ENCODE results near the gene CTNND1.

The CTNND1 gene

DNA sequence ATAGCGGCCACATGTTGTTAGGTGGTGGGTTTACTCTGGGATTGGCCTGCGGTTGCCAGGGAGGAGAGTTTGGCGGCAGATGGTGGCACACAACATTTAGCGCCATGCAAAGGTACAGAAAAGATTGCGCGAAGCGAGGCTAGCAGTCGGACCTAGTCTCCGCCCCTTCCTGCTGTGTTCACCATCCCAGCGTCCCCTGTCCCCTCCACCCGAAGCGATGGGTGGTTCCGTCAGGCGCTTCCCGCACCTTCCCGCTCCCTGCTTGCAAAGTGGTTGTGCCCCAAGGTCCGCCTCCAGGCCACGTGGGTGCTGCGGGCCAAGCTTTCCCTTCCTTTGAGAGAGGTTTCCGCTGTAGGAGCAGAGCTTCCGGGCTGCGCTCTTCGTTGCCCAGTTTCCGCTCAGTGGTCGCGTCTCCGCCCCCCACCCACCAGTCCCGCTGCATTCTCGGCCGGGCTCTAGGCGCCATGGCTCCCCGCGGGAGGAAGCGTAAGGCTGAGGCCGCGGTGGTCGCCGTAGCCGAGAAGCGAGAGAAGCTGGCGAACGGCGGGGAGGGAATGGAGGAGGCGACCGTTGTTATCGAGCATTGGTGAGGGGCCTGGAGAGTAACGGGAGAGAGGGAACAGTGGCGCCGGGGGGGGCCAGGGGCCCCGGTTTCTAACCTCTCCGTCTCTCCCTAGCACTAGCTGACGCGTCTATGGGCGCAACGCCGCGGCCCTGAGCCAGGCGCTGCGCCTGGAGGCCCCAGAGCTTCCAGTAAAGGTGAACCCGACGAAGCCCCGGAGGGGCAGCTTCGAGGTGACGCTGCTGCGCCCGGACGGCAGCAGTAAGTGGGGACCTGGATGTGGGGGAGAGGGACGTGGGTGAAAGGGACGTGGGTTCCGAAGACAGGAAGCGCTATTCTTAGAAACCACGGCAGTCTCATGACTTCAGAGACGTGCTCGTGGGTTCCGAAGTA, 20.2 kb upstream of the CTNND1 start, which contains the start of gene SELENOH:
Gene SELENOH, plus strand, starts transcription at position 360 of the 955 bp plus-strand sequence. Its CDS starts 105 bp downstream, at position 465.
- peak; percentile 88 to 99 for DNase-seq (ENCODE audit: low read depth in 1 of 2, low spot score in 1 of 2)
- no peak for TF ChIP-seq JUND (IDR thresholded peaks at IDR 0.05; ENCODE audit: low read depth)
- in situ Hi-C loops (cut with HindIII; ENCODE audit: low pct_unique_long_range_greater_than_20kb, low sequenced_read_pairs), result no loop called here

DNA sequence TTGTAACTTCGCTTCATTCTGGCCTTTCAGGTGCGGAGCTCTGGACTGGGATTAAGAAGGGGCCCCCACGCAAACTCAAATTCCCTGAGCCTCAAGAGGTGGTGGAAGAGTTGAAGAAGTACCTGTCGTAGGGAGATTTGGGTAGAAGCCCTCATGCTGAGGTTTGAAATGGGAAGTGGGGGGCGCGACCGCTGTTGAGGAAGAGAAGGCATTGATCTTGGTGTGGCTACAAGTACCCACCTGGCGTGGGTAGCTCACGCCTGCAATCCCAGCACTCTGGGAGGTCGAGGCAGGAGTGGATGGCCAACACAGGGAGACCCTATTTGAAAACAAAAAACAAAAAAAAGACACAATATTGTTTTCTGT, 19.5 kb upstream of the CTNND1 start:
- no peak for DNase-seq (ENCODE audit: low read depth in 1 of 2, low spot score in 1 of 2)
- TF ChIP-seq JUND (IDR thresholded peaks at IDR 0.05; ENCODE audit: low read depth), result no peak
- in situ Hi-C loops (cut with HindIII; ENCODE audit: low pct_unique_long_range_greater_than_20kb, low sequenced_read_pairs), result no loop called here

DNA sequence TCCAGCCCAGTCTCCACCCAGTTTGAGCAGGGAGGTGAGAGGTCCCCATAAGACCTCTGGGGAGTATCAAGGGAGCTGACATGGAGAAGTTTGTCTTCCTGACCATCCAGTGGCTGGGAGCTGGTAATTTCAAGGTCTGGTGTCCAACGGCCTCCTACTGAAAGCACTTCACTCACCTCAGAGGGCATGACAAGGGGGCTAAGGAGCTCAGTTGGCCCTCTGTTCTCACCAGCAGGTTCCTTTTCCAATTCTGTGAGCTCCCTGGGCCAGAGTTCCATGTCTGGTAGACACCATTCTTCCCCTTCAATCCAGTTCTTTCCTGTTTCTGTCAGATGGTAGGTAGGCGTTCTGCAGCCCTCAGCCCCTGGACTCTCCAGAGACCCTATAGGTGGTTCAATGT, 17.2 kb upstream of the CTNND1 start:
- no peak for TF ChIP-seq JUND (IDR thresholded peaks at IDR 0.05; ENCODE audit: low read depth)
- in situ Hi-C loops (cut with HindIII; ENCODE audit: low pct_unique_long_range_greater_than_20kb, low sequenced_read_pairs), result no loop called here
- no peak for DNase-seq (ENCODE audit: low read depth in 1 of 2, low spot score in 1 of 2)

DNA sequence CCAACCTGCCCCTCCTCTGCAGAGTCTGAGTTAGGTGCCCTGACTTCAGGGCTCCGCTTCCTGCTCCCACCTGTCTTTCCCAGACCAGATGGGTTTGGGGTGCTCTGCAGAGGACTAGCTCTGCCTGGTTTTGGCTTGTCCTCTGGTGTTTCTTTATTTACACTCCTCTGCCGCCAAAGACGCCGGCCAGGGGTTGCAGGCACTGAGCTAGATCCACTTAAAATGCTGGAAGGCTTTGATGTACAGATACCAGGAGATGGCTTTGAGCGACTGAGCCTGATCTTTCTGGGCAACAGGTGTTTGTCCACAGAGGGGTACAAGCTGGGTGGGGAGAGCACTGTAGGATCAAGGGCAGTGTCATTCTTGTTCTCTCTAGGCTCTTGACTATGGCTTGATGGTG, 16.4 kb upstream of the CTNND1 start:
- in situ Hi-C loops (cut with HindIII; ENCODE audit: low pct_unique_long_range_greater_than_20kb, low sequenced_read_pairs), result no loop called here
- TF ChIP-seq JUND (IDR thresholded peaks at IDR 0.05; ENCODE audit: low read depth), result no peak
- no peak for DNase-seq (ENCODE audit: low read depth in 1 of 2, low spot score in 1 of 2)

DNA sequence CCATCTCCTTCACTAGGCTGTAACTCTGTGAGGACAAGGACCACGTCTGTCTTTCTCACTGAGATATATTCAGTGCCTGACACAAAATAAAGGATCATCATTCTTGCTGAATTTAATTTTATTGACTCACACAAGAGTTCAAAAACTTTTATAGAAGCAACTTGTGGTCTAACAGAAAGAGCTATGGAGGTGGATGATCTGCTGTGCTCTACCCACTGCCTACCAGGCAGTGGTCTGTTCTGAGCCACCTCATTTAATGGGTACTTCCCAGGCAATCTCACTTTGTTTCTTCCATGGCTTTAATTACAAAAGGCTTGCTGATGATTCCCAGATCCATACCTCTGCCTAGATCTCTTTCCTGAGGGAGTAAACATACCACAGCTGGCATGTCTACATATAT, 14.7 kb upstream of the CTNND1 start:
- DNase-seq (ENCODE audit: low read depth in 1 of 2, low spot score in 1 of 2), result no peak
- no peak for TF ChIP-seq JUND (IDR thresholded peaks at IDR 0.05; ENCODE audit: low read depth)
- in situ Hi-C loops (cut with HindIII; ENCODE audit: low pct_unique_long_range_greater_than_20kb, low sequenced_read_pairs), result no loop called here

DNA sequence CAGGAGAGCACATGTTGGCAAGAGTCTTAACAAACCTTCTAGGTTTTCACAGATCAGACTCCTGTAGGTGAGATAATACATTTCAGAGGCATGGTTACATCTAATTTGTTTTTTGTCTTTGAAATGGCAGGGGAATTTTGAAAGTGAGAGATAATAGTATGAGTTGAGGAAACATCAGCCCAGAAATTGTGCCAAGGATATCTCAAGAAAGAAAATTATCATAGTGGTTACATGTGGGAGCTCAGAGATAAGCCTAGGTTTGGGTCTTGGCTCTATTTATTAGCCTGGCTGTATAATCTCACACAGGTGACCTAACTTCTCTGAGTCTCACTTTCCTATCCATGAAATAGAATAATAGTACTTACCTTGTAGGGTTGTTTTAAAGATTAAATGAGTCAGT, 10.4 kb upstream of the CTNND1 start:
- no peak for DNase-seq (ENCODE audit: low read depth in 1 of 2, low spot score in 1 of 2)
- TF ChIP-seq JUND (IDR thresholded peaks at IDR 0.05; ENCODE audit: low read depth), result no peak
- in situ Hi-C loops (cut with HindIII; ENCODE audit: low pct_unique_long_range_greater_than_20kb, low sequenced_read_pairs), result no loop called here

- peak; percentile 81 to 92 for DNase-seq (ENCODE audit: low read depth in 1 of 2, low spot score in 1 of 2)
- in situ Hi-C loops (cut with HindIII; ENCODE audit: low pct_unique_long_range_greater_than_20kb, low sequenced_read_pairs), result no loop called here
- no peak for TF ChIP-seq JUND (IDR thresholded peaks at IDR 0.05; ENCODE audit: low read depth)
Observed at GRCh38 chr11:57751676-57752253, 9.8 kb upstream of the CTNND1 start, which contains the start of gene BTBD18. BTBD18 (minus strand) TSS chr11:57751819; CDS start chr11:57751188, 631 bp downstream.

- TF ChIP-seq JUND (IDR thresholded peaks at IDR 0.05; ENCODE audit: low read depth), result no peak
- in situ Hi-C loops (cut with HindIII; ENCODE audit: low pct_unique_long_range_greater_than_20kb, low sequenced_read_pairs), result no loop called here
Observed at GRCh38 chr11:57752954-57753353, 8.6 kb upstream of the CTNND1 start.

DNA sequence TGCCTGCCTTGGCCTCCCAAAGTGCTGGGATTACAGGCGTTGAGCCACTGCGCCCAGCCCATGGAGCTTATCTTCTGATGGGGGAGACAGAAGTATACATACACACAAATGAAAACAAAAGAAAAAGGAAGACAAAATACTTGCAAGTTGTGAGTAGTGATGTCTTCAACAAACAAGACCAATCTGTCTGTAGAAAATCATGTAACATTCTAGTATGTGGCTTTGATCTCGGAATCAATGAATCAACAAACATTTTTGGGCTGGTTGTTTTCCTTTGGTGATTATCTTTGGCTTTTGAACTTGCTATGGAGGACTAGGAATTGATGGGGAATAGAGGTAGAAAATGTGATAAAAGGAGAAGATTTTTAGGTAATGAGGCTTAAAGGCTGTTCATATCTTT, 3.4 kb upstream of the CTNND1 start:
- TF ChIP-seq JUND (IDR thresholded peaks at IDR 0.05; ENCODE audit: low read depth), result no peak
- in situ Hi-C loops (cut with HindIII; ENCODE audit: low pct_unique_long_range_greater_than_20kb, low sequenced_read_pairs), result no loop called here
- DNase-seq (ENCODE audit: low read depth in 1 of 2, low spot score in 1 of 2), result no peak

More at GRCh38 chr11:57752954-57753353, 8.6 kb upstream of the CTNND1 start:
- DNase-seq (ENCODE audit: low read depth in 1 of 2, low spot score in 1 of 2), result no peak

DNA sequence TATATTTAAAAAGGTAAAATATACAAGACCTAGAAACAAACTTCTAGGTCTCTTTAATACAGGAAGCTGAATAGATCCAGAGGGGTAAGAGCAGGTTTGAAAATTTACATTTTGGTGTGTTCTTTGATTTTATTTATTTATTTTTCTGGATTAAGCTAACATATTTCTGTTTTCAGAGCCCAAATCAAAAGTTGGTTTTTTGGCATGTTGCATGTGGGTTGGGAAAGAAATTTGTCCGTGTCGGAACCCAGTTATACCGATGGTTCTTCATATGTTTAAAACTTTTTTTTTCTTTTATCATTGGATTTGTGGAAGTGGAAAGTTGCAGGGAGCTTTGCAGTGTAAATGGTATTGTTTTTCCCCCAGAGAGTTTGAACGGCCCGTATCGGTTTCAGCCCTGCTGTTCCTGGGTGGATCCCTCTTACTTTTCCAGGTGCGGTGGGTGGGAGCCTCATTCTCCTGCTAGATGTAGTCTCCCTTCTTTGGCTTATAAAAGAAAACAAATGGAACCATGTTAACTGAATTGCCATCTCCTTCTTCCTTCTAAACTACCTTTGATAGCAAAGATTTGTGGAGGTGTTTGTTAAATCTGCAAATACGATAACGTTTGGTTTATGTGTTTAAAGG, 746 bp downstream of the CTNND1 start:
- in situ Hi-C loops (cut with HindIII; ENCODE audit: low pct_unique_long_range_greater_than_20kb, low sequenced_read_pairs), result no loop called here
- no peak for TF ChIP-seq JUND (IDR thresholded peaks at IDR 0.05; ENCODE audit: low read depth)
- DNase-seq (ENCODE audit: low read depth in 1 of 2, low spot score in 1 of 2), result no peak

GRCh38 chr11:57763568-57763967, 2.0 kb downstream of the CTNND1 start:
- in situ Hi-C loops (cut with HindIII; ENCODE audit: low pct_unique_long_range_greater_than_20kb, low sequenced_read_pairs), result no loop called here
- TF ChIP-seq JUND (IDR thresholded peaks at IDR 0.05; ENCODE audit: low read depth), result no peak

DNA sequence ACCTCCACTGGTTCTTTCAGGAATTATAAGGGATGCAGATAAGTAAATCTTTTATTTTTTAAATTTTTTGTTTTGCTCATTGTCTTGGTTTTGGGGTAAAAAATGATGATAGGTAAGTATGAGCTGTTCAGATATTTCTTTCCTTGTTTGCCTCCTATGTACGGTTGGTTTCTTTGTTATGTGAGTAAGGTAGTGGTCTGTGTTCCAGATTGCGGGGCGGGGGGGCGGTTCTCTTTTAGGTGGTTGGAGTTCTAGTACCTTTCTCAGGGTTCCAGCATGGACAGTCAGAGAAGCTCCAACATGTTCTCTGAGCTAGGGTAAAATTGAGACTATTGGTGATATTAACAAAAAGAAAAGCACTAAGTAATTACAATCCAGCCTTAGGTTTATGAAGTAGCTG, 2.4 kb downstream of the CTNND1 start:
- in situ Hi-C loops (cut with HindIII; ENCODE audit: low pct_unique_long_range_greater_than_20kb, low sequenced_read_pairs), result no loop called here
- no peak for TF ChIP-seq JUND (IDR thresholded peaks at IDR 0.05; ENCODE audit: low read depth)
- no peak for DNase-seq (ENCODE audit: low read depth in 1 of 2, low spot score in 1 of 2)

More at GRCh38 chr11:57763568-57763967, 2.0 kb downstream of the CTNND1 start:
- DNase-seq (ENCODE audit: low read depth in 1 of 2, low spot score in 1 of 2), result peak in 1 of 2 experiments; percentile 68

DNA sequence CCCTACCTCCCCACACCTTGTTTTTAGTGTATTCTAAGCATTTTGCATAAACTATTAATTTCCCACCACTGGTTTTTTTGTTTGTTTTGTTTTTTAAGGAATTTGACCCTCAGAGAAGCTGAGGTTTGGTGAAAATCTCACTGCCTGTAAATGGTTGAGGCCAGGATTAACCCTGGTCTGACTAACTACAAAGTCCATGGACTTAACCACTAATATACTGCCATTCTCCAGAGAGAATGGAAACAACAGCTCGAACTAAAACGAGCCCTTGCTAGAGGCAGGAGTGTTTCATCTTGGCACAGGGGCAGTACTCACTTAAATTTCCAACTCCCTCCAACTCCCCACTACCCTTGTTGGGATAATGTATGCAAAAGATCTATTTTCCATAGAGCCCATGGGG, 3.0 kb downstream of the CTNND1 start:
- TF ChIP-seq JUND (IDR thresholded peaks at IDR 0.05; ENCODE audit: low read depth), result no peak
- in situ Hi-C loops (cut with HindIII; ENCODE audit: low pct_unique_long_range_greater_than_20kb, low sequenced_read_pairs), result no loop called here

More for the DNA sequence above, 3.0 kb downstream of the CTNND1 start:
- DNase-seq (ENCODE audit: low read depth in 1 of 2, low spot score in 1 of 2), result no peak
